Activated gamma-delta T cell (primary cell): ENCODE results near the gene CPNE4.
"Not testable (repeated sequence)": the region's sequence is repeated elsewhere in the genome, so short reads cannot be mapped to it uniquely, and the experiment has no call there.

Experiments
- DNase-seq: peaks from one replicate; lab custom pipeline; 2025; lab: John Stamatoyannopoulos, UW

Gene CPNE4

GRCh38 chr3:131535596-131535995 is 499.2 kb downstream of the CPNE4 start:
- no peak for DNase-seq

DNA sequence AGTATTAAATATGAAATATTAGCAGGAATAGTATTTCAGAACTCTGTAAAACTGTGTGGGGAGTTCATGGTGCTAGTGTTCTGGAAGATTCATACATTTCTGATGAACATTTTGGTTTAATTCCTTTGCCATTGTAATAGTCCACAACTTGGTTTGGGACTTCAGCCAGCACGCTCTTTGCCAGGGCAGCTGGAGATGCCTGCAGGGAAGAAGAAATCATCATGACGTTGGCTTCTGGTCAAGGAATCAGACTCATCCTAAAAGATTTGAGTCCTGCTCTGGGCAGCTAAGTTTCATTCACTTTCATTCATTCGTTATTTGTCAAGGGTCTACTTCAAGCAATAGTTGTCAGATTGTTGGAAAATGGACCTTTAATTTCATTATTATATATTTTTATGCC is 499.7 kb downstream of the CPNE4 start:
- DNase-seq, result no peak

GRCh38 chr3:131532645-131533044 is 502.2 kb downstream of the CPNE4 start:
- no peak for DNase-seq

DNA sequence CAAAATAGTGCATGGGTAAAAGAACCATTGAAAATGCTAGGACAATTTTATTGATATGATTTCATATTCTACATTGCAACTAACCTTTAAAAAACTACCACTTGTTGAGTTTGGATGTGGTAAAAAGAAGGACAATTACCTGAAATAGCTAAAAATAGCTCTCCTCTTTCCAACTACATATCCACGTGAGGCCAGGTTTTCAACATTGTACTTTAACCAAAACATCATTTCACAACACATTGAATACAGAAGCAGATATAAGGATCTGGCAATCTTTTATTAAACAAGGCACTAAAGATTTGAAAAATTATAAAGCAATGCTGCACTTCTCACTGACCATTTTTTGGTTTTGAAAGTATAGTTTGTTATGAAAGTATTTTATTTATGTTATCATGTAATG is 504.0 kb downstream of the CPNE4 start:
- DNase-seq, result no peak

- DNase-seq, result no peak
Measured at GRCh38 chr3:131530388-131530787, 504.4 kb downstream of the CPNE4 start.

DNA sequence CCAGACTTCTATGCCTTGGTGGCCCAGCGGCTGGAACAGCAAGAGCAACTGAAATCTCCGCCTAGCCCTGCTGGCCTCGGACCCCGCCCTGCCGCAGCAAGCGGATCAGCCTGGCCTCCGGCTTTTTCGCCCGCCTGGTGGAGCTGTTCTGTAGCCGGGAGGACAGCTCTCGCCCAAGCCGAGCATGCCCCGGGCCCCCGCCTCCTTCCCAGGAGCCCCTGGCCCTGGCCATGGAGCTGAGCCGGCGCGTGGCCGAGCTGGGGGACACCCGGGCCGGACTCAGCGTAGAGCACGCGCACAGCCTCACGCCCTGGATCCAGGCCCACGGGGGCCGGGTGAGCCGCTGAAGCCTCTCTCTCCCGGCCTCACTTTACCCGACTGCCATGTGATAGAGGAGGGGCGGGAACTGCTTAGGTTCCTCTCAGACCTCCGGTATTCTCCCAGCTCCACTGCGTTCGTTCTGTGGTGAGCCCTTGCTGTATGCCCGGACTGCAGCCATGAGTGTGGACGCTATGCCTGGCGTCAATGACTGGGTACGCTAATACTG is 507.9 kb downstream of the CPNE4 start:
- DNase-seq, result no peak

GRCh38 chr3:131518680-131519079 is 516.1 kb downstream of the CPNE4 start:
- DNase-seq, result no peak

- no peak for DNase-seq
Measured at GRCh38 chr3:131505421-131505820, 529.4 kb downstream of the CPNE4 start.

DNA sequence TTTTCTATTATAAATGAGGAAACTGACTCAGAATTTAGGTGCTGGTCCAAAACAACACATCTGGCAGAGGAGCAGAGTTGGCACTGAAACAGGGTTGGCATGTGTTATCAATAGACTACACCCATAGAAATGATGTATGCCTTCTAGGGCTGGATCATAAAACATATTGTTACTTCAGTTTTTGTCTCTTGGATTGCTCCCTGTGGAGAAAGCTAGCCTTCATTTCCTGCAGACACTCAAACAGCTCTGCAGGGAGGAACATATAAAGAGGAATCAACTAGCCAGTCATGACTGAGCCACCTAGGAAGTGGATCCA is 531.5 kb downstream of the CPNE4 start:
- DNase-seq, result no peak

- DNase-seq, result peak; percentile 61
Measured at GRCh38 chr3:131502530-131503319, 532.1 kb downstream of the CPNE4 start, which contains the start of gene MRPL3. MRPL3 (minus strand) TSS chr3:131502971; CDS start chr3:131502821, 150 bp downstream.

DNA sequence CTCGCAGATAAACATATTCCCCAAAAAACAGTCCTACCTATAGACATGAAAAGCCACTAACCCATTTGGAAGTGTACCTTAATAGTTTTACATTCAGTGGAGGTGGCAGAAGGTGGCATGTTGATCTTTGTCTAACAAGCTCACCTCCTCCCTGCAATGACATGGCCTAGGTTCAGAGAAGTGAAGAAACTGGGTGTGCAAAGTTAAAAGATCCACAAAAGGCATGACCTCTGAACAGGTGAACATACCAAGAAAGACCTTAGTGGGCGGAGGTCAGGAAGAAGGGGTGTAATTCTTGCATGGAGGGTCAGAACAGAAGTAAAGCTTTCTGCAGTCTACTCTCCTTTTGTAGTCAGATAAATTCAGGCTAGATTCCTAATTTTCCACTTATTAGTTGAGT is 532.9 kb downstream of the CPNE4 start:
- DNase-seq, result no peak

DNA sequence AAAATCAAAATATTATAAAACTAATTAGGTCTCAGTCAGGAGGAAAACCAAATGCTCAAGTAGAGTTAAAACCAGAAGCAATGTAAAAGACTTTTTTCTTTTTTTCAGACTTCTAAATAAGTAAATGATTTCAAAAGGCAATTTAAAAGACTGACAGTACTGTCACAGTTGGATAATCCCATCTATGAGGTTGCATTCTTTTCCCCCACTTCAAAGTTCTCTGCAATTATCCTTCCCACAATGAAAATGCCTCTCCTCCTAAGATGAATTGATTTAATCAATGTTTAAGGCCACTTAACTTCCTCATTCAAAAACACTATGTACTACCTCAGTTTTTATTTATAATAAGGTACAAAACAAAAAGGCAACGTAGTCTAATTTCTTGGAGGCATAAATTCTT is 540.1 kb downstream of the CPNE4 start:
- no peak for DNase-seq

DNA sequence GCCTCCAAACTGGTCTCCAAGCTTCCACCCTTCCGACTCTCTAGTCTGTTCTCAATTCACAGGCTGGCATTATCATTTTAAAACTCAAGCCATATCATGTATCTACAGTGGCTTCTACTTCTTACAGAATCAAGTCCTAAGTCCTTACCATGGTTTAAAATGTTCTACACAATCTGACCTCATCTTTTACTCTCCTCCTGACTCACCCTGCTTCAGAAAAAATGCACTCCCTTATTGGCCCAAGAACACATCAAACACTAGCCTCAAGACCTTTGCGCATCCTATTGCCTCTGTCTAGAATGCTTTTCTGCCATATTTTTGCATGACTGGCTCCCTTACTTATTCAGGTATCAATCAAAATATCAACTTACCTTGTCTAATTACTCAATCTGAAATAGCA is 543.0 kb downstream of the CPNE4 start:
- no peak for DNase-seq

GRCh38 chr3:131491084-131491483 is 543.7 kb downstream of the CPNE4 start:
- no peak for DNase-seq

DNA sequence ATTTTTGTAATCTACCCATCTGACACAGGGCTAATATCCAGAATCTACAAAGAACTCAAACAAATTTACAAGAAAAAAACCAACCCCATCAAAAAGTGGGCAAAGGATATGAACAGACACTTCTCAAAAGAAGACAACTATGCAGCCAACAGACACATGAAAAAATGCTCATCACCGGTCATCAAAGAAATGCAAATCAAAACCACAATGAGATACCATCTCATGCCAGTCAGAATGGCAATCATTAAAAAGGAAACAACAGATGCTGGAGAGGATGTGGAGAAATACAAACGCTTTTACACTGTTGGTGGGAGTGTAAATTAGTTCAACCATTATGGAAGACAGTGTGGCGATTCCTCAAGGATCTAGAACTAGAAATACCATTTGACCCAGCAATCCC is 548.3 kb downstream of the CPNE4 start:
- DNase-seq, result not testable (repeated sequence)

DNA sequence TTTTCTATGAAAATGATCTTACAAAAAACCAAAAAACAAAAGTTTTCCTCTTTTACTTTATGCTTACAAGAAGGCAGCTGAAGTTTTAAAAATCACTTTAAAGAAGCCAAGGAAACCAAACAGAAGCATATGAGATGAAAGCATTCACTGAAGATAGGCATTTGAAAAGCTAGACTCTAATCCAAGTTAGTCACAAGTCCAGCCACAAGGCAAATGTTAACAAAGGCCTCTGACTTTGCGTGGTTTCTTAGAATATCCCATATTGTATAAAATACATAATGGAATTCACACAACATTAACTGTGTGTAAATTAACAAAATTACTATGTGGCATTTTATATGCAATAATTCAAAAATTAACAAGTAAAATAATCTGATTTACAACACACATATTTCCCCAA is 549.7 kb downstream of the CPNE4 start:
- DNase-seq, result no peak

DNA sequence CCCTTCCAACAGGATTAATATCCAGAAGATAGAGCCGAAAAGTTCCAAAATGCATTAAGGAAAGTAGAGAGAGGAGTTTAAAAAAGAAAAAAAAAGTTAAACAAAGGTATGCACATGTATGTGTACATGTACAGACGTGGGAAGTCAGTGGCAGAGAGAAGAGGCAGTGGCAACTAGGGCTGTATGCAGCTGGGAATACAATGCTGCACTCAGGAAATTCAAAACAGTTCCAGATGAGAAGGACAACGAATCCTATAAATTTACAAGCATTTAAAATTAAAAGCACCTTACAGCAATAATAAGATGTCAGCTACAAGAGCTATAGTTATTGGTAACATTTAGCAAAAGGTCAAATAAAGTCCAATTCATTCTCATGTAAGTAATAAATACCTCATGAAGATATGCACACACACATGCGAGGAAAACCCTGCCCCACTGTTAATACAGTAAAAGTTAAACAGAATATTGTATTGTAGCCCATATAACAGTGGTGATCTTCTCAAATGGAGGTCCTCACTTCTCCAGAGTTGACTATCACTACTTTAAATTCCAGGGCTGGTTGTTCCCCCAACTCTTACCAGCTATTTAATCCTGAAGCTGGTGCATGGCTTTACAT is 550.2 kb downstream of the CPNE4 start:
- no peak for DNase-seq
